Measurements from ENCODE around the gene LGALS13. TPM values are rescaled to one million over a fixed set of nuclear protein-coding genes. Genes with fewer than 3 reads are reported as not detected.
A peak's percentile ranks its signal among the peaks of the same experiment; 100 is the strongest.

The LGALS13 gene
- polyA plus RNA-seq, 1 donor from 2014 or later, result not detected

GRCh38 chr19:39596911-39597310 is 5.4 kb upstream of the LGALS13 start:
- Histone ChIP-seq H3K9me3 (ENCODE audit: low read length) (no peaks in the 10 kb centered on the region), H3K4me3 (ENCODE audit: low read length) (no peak overlapping the region), H3F3A (ENCODE audit: insufficient read depth, low read length, poor library complexity, severe bottlenecking) (no peaks in the 10 kb centered on the region), H3K79me2 (replicated peaks; ENCODE audit: insufficient read depth, low read length) (no peaks in the 10 kb centered on the region), H4K20me1 (ENCODE audit: insufficient read depth) (no peaks in the 10 kb centered on the region), H3K9ac (ENCODE audit: low read length) (no peak overlapping the region), H3K9me2 (ENCODE audit: insufficient read depth, low read length) (no peaks in the 10 kb centered on the region), H3K4me2 (ENCODE audit: low read length) (no peak overlapping the region), H3K36me3 (ENCODE audit: insufficient read depth, low read length) (no peaks in the 10 kb centered on the region), H3K27me3 (ENCODE audit: insufficient read depth, low read depth, low read length) (no peaks in the 10 kb centered on the region), H2AFZ (ENCODE audit: low read depth, low read length) (no peak overlapping the region), H3K27ac (ENCODE audit: low read length) (no peak overlapping the region)
- TF ChIP-seq MXI1 (conservative IDR thresholded peaks at IDR 0.05; ENCODE audit: poor library complexity, severe bottlenecking) (no peak), RAD21 (conservative IDR thresholded peaks at IDR 0.05) (no peak), EP300 (conservative IDR thresholded peaks at IDR 0.05; ENCODE audit: poor library complexity, severe bottlenecking) (no peak), SMC3 (conservative IDR thresholded peaks at IDR 0.05; ENCODE audit: poor library complexity) (no peak), CTCF (IDR thresholded peaks at IDR 0.05; ENCODE audit: poor library complexity, severe bottlenecking) (no peak), REST (IDR thresholded peaks at IDR 0.05; ENCODE audit: borderline replicate concordance) (no peak), EZH2 (IDR thresholded peaks at IDR 0.05; ENCODE audit: borderline replicate concordance, insufficient read depth, low read length, poor library complexity, severe bottlenecking) (no peak), TAF1 (IDR thresholded peaks at IDR 0.05; ENCODE audit: low read depth) (no peak), POLR2AphosphoS5 (IDR thresholded peaks at IDR 0.05) (no peak)

GRCh38 chr19:39599116-39599515 is 3.2 kb upstream of the LGALS13 start:
- no peaks in the 10 kb centered on the region for H3K79me2 ChIP-seq (replicated peaks; ENCODE audit: insufficient read depth, low read length)
- H3K4me3 ChIP-seq (ENCODE audit: low read length), result no peak overlapping the region
- no peak for TF ChIP-seq EP300 (conservative IDR thresholded peaks at IDR 0.05; ENCODE audit: poor library complexity, severe bottlenecking)
- TF ChIP-seq EZH2 (IDR thresholded peaks at IDR 0.05; ENCODE audit: borderline replicate concordance, insufficient read depth, low read length, poor library complexity, severe bottlenecking), result no peak
- TF ChIP-seq MXI1 (conservative IDR thresholded peaks at IDR 0.05; ENCODE audit: poor library complexity, severe bottlenecking), result no peak
- TF ChIP-seq REST (IDR thresholded peaks at IDR 0.05; ENCODE audit: borderline replicate concordance), result peak; percentile 26
- TF ChIP-seq SMC3 (conservative IDR thresholded peaks at IDR 0.05; ENCODE audit: poor library complexity), result no peak
- H3K9ac ChIP-seq (ENCODE audit: low read length), result no peak overlapping the region
- H4K20me1 ChIP-seq (ENCODE audit: insufficient read depth), result no peaks in the 10 kb centered on the region
- no peaks in the 10 kb centered on the region for H3K36me3 ChIP-seq (ENCODE audit: insufficient read depth, low read length)
- H3K9me2 ChIP-seq (ENCODE audit: insufficient read depth, low read length), result no peaks in the 10 kb centered on the region
- H2AFZ ChIP-seq (ENCODE audit: low read depth, low read length), result no peak overlapping the region
- H3K4me2 ChIP-seq (ENCODE audit: low read length), result no peak overlapping the region
- H3K27ac ChIP-seq (ENCODE audit: low read length), result no peak overlapping the region
- H3K9me3 ChIP-seq (ENCODE audit: low read length), result no peaks in the 10 kb centered on the region
- no peaks in the 10 kb centered on the region for H3K27me3 ChIP-seq (ENCODE audit: insufficient read depth, low read depth, low read length)
- H3F3A ChIP-seq (ENCODE audit: insufficient read depth, low read length, poor library complexity, severe bottlenecking), result no peaks in the 10 kb centered on the region
